ENCODE results near the gene LOXL3. TPM values are rescaled to one million over a fixed set of nuclear protein-coding genes. Genes with fewer than 3 reads are reported as not detected.

The LOXL3 gene, protein sequence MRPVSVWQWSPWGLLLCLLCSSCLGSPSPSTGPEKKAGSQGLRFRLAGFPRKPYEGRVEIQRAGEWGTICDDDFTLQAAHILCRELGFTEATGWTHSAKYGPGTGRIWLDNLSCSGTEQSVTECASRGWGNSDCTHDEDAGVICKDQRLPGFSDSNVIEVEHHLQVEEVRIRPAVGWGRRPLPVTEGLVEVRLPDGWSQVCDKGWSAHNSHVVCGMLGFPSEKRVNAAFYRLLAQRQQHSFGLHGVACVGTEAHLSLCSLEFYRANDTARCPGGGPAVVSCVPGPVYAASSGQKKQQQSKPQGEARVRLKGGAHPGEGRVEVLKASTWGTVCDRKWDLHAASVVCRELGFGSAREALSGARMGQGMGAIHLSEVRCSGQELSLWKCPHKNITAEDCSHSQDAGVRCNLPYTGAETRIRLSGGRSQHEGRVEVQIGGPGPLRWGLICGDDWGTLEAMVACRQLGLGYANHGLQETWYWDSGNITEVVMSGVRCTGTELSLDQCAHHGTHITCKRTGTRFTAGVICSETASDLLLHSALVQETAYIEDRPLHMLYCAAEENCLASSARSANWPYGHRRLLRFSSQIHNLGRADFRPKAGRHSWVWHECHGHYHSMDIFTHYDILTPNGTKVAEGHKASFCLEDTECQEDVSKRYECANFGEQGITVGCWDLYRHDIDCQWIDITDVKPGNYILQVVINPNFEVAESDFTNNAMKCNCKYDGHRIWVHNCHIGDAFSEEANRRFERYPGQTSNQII
- total RNA-seq (2014; rRNA removed; shearing (Covaris generic)): 158 and 171 TPM in 2 replicates

DNA sequence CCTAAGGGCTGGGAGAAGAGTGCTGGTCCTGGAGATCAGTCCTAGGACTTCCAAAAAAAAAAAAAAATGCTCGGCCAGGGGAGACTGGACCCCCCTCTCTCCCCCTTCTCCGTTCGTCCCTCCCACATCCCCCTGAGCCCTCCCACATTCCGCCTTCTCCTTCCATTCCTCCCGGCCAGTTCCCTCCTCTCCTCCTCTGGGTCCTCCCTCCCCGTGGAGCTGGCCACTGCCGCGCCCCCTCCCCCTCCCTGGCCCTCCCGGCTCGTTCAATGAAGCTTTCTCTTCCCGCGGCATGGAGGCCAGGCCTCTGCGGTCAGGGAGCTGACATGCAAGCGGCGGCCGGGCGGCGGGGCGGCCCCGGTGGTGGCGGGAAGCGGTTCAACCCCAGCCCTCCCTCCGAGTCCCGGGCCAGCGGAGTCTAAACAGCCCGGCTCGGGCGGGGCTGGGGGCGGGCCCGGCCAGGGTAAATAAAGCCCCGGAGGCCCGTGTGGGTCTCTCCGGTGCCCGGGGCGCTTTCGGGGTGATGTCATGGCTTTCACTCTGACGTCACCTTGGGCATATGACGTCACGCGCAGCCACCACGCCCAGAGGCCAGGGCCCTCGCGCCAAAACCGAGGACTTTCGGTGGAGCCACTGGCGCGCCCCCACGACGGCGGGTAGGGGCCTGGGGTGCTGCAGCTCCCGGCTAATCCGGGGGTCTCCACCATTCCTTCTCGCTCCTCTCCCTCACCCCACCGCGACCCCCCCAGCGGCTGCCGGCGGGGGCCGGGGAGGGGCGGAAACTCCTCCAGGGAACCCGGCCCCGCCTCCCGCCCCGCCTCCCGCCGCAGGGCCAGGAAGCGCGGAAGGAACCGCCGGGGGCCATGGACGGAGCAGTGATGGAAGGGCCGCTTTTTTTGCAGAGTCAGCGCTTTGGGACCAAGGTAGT, at the start of gene LOXL3, which contains the start of gene DOK1:
Gene LOXL3, minus strand, starts transcription at position 51 of the 928 bp plus-strand sequence. CDS start 1,308 bp downstream, outside the sequence.
Gene DOK1, plus strand, starts transcription at position 829 of the 928 bp plus-strand sequence. Its CDS starts 35 bp downstream, at position 864.

DNA sequence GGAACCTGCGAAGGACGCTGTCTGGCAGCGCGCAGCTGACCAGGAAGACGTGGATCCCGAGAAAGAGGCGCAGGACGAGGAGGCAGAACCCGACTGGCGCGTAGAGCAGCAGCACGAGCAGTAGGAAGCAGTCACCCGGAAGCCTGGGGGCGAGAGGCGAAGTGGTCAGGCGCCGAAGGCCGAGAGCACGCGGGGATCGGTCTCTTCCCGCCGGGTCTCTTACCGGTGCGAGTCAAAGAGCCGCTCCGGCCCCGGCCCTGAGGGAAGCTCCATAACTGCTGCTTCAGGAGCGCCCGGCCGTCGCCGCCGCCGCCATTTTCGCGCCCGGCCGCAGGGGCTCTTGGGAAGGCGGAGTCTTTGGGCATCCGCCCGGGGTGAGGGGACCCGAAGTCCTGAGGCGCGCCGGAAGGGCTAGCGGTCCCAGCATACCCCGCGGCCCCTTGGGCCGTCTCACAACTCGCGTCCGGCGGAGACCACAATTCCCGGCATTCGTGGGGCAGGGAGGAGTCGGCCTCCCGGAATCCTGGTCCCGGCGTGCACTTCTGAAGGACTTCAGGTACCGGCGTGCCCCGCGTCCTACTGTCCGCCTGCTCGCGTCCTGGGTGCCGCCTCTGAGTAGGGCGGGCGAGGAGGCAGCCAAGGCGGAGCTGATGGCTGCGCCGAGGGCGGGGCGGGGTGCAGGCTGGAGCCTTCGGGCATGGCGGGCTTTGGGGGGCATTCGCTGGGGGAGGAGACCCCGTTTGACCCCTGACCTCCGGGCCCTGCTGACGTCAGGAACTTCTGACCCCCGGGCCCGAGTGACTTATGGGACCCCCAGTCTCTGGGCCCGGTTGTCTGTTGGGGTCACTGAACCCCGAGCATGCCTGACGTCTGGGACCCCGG, 24.1 kb downstream of the LOXL3 start, which contains the start of the genes AUP1 and HTRA2:
Gene AUP1, minus strand, starts transcription at position 350 of the 882 bp plus-strand sequence. Its CDS starts 77 bp downstream, at position 273.
Gene HTRA2, plus strand, starts transcription at position 577 of the 882 bp plus-strand sequence. Its CDS starts 74 bp downstream, at position 651.

DNA sequence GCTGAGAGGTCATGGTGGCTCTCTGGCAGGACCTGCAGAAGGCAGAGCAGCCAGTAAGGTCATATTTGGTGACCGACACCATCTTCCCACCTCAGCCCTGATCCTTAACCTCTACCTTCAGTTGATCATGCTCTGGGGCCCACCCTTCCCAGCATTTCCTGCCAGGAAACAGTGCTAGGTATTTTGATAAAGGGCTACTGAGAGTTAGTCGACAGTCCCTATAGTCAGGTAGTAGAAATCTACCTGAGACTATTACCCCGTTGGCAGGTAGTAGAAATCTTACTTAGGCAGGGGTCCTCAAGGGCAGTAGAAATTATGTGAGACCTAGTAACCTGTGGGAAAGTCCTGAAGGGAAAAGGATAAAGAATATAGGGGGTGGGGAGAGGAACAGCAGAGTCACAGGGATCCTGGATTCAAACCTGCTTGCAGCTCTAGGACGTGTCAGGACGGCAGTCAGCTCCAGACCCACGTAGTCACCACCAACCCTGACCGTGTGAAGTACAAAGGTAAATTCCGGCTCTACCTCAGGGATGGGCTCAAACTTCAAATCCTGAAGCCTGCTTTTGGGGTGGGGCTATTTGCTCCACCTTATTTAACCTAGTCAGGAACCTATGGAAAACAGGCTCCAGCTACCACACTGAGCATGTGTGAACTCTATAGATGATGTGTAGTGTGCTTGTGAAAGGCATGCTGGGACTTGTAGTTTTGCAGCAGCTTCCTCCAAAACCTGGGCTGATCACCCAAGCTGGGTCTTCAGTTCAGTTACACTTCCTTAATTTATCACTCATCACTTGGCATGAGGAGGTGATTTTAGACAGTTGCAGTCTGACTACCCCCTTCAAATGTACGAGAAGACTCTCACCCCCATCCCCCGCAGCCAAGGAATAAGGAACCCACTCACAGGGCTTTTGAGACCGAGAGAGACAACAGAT, 27.8 kb downstream of the LOXL3 start, which contains the start of gene DQX1:
Gene DQX1, minus strand, starts transcription at position 515 of the 932 bp plus-strand sequence. Its CDS starts 502 bp downstream, at position 13.

DNA sequence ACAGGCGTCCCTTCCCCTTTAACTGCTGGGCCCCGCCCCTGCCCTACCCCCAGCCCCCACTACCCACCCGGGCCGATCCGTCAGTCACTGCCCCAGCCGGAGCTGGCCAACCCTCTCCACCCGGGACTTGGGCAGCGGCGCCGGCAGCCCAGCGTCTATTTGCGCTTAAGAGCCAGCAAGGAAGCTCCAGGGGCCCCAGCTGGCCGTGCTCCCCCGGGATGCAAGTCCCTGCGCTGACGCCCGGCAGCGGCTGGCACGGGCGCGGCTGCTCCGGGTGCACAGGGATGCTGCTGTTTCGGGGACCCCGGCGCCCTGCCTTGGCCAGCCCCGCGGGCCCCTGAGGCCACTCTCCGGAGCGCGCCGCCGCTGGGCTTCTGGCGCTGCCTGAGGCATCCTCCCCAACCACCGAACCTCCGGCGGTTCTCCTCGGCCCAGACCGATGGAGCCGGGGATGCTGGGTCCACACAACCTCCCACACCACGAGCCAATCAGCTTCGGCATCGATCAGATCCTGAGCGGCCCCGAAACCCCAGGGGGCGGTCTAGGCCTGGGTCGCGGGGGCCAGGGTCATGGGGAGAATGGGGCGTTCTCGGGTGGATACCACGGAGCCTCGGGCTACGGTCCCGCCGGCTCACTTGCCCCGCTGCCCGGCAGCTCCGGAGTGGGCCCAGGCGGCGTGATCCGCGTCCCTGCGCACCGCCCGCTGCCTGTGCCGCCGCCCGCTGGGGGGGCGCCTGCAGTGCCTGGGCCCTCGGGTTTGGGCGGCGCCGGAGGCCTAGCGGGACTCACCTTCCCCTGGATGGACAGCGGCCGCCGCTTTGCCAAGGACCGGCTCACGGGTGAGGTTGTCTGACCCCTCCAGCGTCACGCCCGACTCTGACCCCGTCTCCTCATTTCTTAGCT, 39.1 kb downstream of the LOXL3 start, which contains the start of gene TLX2:
Gene TLX2, plus strand, starts transcription at position 83 of the 903 bp plus-strand sequence. Its CDS starts 357 bp downstream, at position 440.

DNA sequence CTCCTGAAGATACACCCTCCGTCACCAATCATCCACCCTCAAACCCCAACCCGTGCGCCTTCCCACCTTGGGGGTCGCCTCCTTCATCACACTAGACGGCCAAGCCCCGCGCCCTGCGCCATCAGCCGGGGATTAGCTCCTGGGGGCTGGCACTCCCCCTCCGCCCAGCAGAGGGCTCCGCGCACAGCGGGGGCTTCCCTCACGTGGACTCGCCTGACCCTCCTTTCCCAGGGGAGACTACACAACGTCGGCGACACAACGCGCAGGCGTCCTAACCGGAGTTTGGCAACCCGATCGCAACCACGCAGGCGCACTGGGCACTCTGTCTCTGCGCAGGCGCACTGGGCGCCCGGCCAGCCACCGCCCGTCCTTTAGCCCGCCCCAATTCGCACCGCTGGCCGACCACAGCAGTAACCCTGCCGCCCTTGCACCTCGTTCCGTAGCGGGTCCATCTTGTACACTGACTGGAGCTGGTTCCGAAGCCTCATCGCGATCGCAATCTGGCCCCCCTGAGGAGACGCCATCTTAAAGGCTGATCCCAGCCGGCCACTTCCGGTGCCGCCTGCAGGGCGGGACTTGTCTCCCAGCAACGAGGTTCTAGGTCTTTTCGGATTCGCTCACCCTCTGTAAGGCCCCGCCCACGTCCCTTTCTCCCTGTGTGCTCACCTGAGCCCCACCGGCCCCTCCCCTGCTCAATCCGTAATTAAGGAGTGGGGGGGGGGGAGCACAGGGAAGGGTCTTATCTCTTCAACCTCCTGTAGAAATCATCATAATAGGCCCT, 46.4 kb downstream of the LOXL3 start, which contains the start of gene PCGF1:
Gene PCGF1, minus strand, starts transcription at position 551 of the 781 bp plus-strand sequence. Its CDS starts 27 bp downstream, at position 524.

DNA sequence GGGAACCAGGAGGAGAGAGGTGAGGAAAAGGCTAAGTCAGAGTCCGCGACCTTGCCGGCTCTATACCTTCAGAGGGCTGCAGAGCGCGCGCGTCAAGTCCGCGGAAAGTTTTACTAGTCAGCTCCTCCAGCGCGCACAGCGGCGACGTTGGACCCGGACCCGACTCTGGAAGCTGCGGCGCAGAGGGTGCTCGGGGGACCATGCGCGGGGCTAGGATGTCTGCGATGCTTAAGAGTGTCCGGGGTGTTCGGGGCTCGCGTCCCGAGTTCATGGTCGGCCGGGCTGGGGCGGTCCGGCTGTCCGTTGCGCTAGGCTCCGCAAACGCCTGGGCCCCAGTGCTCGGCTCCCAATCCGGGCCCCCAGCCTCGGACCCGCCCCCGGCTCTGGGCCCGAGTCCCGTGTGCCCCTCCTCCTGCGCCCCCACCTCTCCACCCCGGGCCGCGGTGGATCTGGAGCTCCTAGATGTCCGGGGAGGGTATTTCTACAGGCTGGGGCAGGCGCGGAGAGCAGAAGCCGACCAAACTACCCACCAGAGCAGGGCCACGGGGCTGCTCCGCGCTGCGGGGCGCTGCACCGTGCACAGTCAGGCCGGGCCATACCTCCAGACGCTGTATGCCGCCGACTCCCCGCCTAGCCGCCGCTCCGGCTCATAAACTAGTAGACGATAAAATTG, 54.3 kb downstream of the LOXL3 start, which contains the start of gene LBX2:
Gene LBX2, minus strand, starts transcription at position 337 of the 673 bp plus-strand sequence. Its CDS starts 66 bp downstream, at position 271.

DNA sequence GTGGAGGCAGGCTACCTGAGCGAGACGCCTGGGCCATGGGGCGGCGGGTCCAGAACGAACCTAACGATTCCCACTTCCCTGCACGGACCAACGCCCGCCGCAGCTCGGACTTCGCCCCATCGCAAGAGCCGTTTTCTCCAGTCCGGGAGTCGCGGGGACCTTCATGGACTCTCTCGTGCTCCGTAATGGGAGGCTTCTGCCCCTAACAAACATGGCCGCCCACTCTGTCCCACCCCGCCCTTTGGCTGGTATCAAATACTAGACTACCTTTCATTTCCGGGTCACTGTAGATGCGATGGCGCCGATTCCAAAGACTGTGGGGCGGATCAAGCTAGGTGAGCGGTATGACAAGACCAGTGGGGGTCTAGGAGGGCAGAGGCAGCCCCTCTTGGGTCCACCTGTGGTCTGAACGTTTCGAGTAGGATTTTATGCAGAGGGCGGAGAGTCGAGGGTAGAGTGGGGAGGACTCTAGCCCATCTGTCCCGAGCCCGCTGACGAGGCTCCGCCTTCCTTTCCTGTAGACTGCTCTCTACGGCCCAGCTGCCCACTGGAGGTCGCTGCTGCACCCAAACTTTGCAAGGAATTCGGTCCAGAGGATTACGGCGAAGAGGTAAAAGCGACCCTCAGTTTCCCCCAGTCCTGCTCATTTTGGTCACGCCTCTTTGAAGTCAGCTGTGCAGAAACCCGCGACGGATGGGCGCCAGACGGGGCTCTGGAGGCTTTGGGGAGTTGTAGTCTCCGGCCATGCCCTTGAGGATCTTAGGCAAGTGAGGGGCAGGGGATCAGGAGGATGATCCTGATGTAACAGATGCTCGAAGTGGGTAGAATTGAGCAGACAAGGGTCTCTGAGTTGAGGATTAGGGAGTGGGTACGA, 70.7 kb downstream of the LOXL3 start, which contains the start of the genes CCDC142 and TTC31:
Gene CCDC142, minus strand, starts transcription at position 198 of the 874 bp plus-strand sequence. Its CDS starts 161 bp downstream, at position 37.
Gene TTC31, plus strand, starts transcription at position 281 of the 874 bp plus-strand sequence. Its CDS starts 15 bp downstream, at position 296.

Other genes starting within 250 kb of the LOXL3 start
- gene SLC4A5, start 210.5 kb downstream of the LOXL3 start, total RNA-seq (2014; rRNA removed; shearing (Covaris generic)): 0.16 TPM in 1 of 2 replicates, not detected in the other
- 78.8 and 83.3 TPM in 2 replicates for gene DCTN1, start 173.6 kb downstream of the LOXL3 start, total RNA-seq (2014; rRNA removed; shearing (Covaris generic))
- 5.5 and 8.5 TPM in 2 replicates for gene C2orf81, start 132.3 kb downstream of the LOXL3 start, total RNA-seq (2014; rRNA removed; shearing (Covaris generic))
- gene WDR54, start 132.2 kb downstream of the LOXL3 start, total RNA-seq (2014; rRNA removed; shearing (Covaris generic)): 119 and 142 TPM in 2 replicates
- gene RTKN, start 112.0 kb downstream of the LOXL3 start, total RNA-seq (2014; rRNA removed; shearing (Covaris generic)): 27.1 and 30.5 TPM in 2 replicates
- gene INO80B, start 98.9 kb downstream of the LOXL3 start, total RNA-seq (2014; rRNA removed; shearing (Covaris generic)): 30.3 and 40.9 TPM in 2 replicates
- gene WBP1, start 95.5 kb downstream of the LOXL3 start, total RNA-seq (2014; rRNA removed; shearing (Covaris generic)): 72.6 and 93.6 TPM in 2 replicates
- gene MOGS, start 88.6 kb downstream of the LOXL3 start, total RNA-seq (2014; rRNA removed; shearing (Covaris generic)): 64.9 and 65.6 TPM in 2 replicates
- gene MRPL53, start 81.3 kb downstream of the LOXL3 start, total RNA-seq (2014; rRNA removed; shearing (Covaris generic)): 95.8 and 110 TPM in 2 replicates
- gene CCDC142, start 70.9 kb downstream of the LOXL3 start, total RNA-seq (2014; rRNA removed; shearing (Covaris generic)): 16.1 and 18.6 TPM in 2 replicates
- gene TTC31, start 70.9 kb downstream of the LOXL3 start, total RNA-seq (2014; rRNA removed; shearing (Covaris generic)): 33.5 and 57.6 TPM in 2 replicates
- 16.3 and 18.1 TPM in 2 replicates for gene LBX2, start 54.3 kb downstream of the LOXL3 start, total RNA-seq (2014; rRNA removed; shearing (Covaris generic))
- gene PCGF1, start 46.2 kb downstream of the LOXL3 start, total RNA-seq (2014; rRNA removed; shearing (Covaris generic)): 28.8 and 29.3 TPM in 2 replicates
- gene TLX2, start 39.5 kb downstream of the LOXL3 start, total RNA-seq (2014; rRNA removed; shearing (Covaris generic)): 1.8 and 2.8 TPM in 2 replicates
- not detected in 2 replicates for gene DQX1, start 27.7 kb downstream of the LOXL3 start, total RNA-seq (2014; rRNA removed; shearing (Covaris generic))
- 161 and 168 TPM in 2 replicates for gene AUP1, start 24.2 kb downstream of the LOXL3 start, total RNA-seq (2014; rRNA removed; shearing (Covaris generic))
- 50.9 and 52.6 TPM in 2 replicates for gene HTRA2, start 24.0 kb downstream of the LOXL3 start, total RNA-seq (2014; rRNA removed; shearing (Covaris generic))
- gene DOK1, start 778 bp upstream of the LOXL3 start, total RNA-seq (2014; rRNA removed; shearing (Covaris generic)): 11.1 and 11.5 TPM in 2 replicates
- 0.24 TPM in 1 of 2 replicates, not detected in the other for gene M1AP, start 94.4 kb upstream of the LOXL3 start, total RNA-seq (2014; rRNA removed; shearing (Covaris generic))
- 4.7 and 11.9 TPM in 2 replicates for gene SEMA4F, start 100.3 kb upstream of the LOXL3 start, total RNA-seq (2014; rRNA removed; shearing (Covaris generic))